Panc1 (cell line): Measurements from ENCODE around the gene C19orf47. TPM values are rescaled to one million over a fixed set of nuclear protein-coding genes. Genes with fewer than 3 reads are reported as not detected.

Experiments
- ATAC-seq: fragments of 200-7000 bp; cut with Tn5 transposase; 2 replicates; pipeline ENCODE4 v1.9.1; 2020; ENCODE audit warnings: mild to moderate bottlenecking, moderate library complexity
- BruUV-seq: library from RNA; stranded (reverse); fragments of 400-500 nt; replicated peaks from 2 replicates; lab custom pipeline; 2021; lab: Mats Ljungman, UMichigan
- CTCF ChIA-PET: fragments of 300-600 bp; sonication (Branson Sonifier 250); formaldehyde crosslinking; loops from one replicate; lab custom pipeline; 2022; ENCODE audit warnings: antibody characterized with exemption; lab: Charles Lee
- POLR2A ChIA-PET: fragments of 300-600 bp; sonication (Branson Sonifier 250); formaldehyde crosslinking; loops from one replicate; lab custom pipeline; 2022; ENCODE audit warnings: antibody characterized with exemption; lab: Charles Lee
- DNase-seq: peaks from one replicate; pipeline ENCODE4 v3.0.0-alpha.2; 2010; ENCODE audit warnings: low read depth, low spot score
- H3K27ac ChIP-seq: 2 replicates; pipeline ENCODE4 v1.5.1; 2011; ENCODE audit warnings: mild to moderate bottlenecking, low read length, inconsistent platforms
- H3K27me3 ChIP-seq: fragments of 200-500 bp; sonication (Bioruptor generic); 2 replicates; pipeline ENCODE4 v1.6.0; 2014; ENCODE audit warnings: low read length, inconsistent platforms; ENCODE audit not compliant: control insufficient read depth, insufficient read depth
- H3K36me3 ChIP-seq: fragments of 200-500 bp; sonication (Bioruptor generic); 2 replicates; pipeline ENCODE4 v1.5.1; 2014; ENCODE audit warnings: inconsistent platforms, mild to moderate bottlenecking, low read length, moderate library complexity; ENCODE audit not compliant: control insufficient read depth, insufficient read depth
- H3K4me1 ChIP-seq: 2 replicates; pipeline ENCODE4 v1.5.1; 2011; ENCODE audit warnings: inconsistent platforms, mild to moderate bottlenecking, low read length, moderate library complexity; ENCODE audit not compliant: control insufficient read depth, insufficient read depth
- H3K4me3 ChIP-seq, 2 experiments: 2 replicates each; pipeline ENCODE4 v1.5.1; 2011 to 2012; ENCODE audit warnings: low read depth in 2 of 2, low read length in 2 of 2, mild to moderate bottlenecking in 2 of 2, inconsistent platforms in 1 of 2, moderate library complexity in 1 of 2
- H3K9me3 ChIP-seq: fragments of 200-500 bp; sonication (Bioruptor generic); 2 replicates; pipeline ENCODE4 v1.5.1; 2014; ENCODE audit warnings: low read depth, mild to moderate bottlenecking, inconsistent platforms, low read length, moderate library complexity; ENCODE audit not compliant: control insufficient read depth, insufficient read depth
- CTCF ChIP-seq: fragments of 450-650 bp; IDR thresholded peaks from 2 replicates; pipeline ENCODE4 v1.5.1; 2017; ENCODE audit warnings: mild to moderate bottlenecking
- POLR2AphosphoS5 ChIP-seq: IDR thresholded peaks from 2 replicates; pipeline ENCODE4 v1.6.1; 2012; ENCODE audit warnings: mild to moderate bottlenecking, low read depth, low read length, moderate library complexity
- REST ChIP-seq, 2 experiments: IDR thresholded peaks; 2 replicates each; pipeline ENCODE4 v1.6.1; 2011 to 2012; ENCODE audit warnings: low read depth in 2 of 2, control low read depth in 1 of 2, low read length in 1 of 2, mild to moderate bottlenecking in 1 of 2, moderate library complexity in 1 of 2; ENCODE audit not compliant: insufficient read depth in 1 of 2
- SIN3A ChIP-seq: IDR thresholded peaks from 2 replicates; pipeline ENCODE4 v1.6.1; 2012; ENCODE audit warnings: low read depth, mild to moderate bottlenecking, low read length, moderate library complexity, borderline replicate concordance; ENCODE audit not compliant: insufficient read depth
- TCF7L2 ChIP-seq: IDR thresholded peaks from 2 replicates; pipeline ENCODE4 v1.6.1; 2011; ENCODE audit warnings: mild to moderate bottlenecking, low read depth, low read length, inconsistent platforms
- in situ Hi-C: cut with HindIII; loops from 2 replicates; pipeline ENCODE4 v1.10.0; 2016; ENCODE audit warnings: low sequenced_read_pairs, low pct_unique_long_range_greater_than_20kb
- intact Hi-C: fragments of 100-400 bp; cut with micrococcal nuclease; formaldehyde crosslinking; loops from one replicate; pipeline ENCODE4 v1.10.0; 2022; ENCODE audit not compliant: unreplicated experiment
- total RNA-seq: library from RNA; stranded (reverse); gene quantifications from one replicate; pipeline ENCODE4 v1.2.1, GENCODE V29; 2021; ENCODE audit not compliant: unreplicated experiment

Gene C19orf47
- total RNA-seq, 1 experiment from 2014 or later: 29.0 TPM

GRCh38 chr19:40390084-40390742, 42.0 kb upstream of the C19orf47 start, which contains the start of gene HIPK4:
Gene HIPK4 (minus strand): TSS chr19:40390181. CDS start chr19:40389902, 279 bp downstream.
- Histone ChIP-seq H3K27ac (no peak within 1 kb of the TSS), H3K36me3 (no peaks in the 10 kb centered on the region), H3K9me3 (no peaks in the 10 kb centered on the region), H3K4me3 (no peak within 1 kb of the TSS), H3K4me1 (no peaks in the 10 kb centered on the region), H3K27me3 (no peaks in the 10 kb centered on the region)
- intact Hi-C loops: no loop called here
- no TSS peak for BruUV-seq
- in situ Hi-C loops: no loop called here
- ATAC-seq (no peak), DNase-seq (no peak)
- POLR2A ChIA-PET: no interaction called here
- TF ChIP-seq REST (IDR thresholded peaks at IDR 0.05; ENCODE audit: insufficient read depth in 1 of 2, low read depth in 2 of 2, low read length in 1 of 2): no peak
- no peak for TF ChIP-seq TCF7L2
- no peak for TF ChIP-seq POLR2AphosphoS5
- TF ChIP-seq CTCF: no peak
- no peak for TF ChIP-seq SIN3A
- CTCF ChIA-PET: no interaction called here

GRCh38 chr19:40389404-40390083, 41.3 kb upstream of the C19orf47 start:
- intact Hi-C loops (no loop called here), in situ Hi-C loops (no loop called here)
- no peak overlapping the region for H3K27ac ChIP-seq
- no TSS peak for BruUV-seq
- H3K4me1 ChIP-seq: no peaks in the 10 kb centered on the region
- H3K36me3 ChIP-seq: no peaks in the 10 kb centered on the region
- no peaks in the 10 kb centered on the region for H3K9me3 ChIP-seq
- ChIA-PET POLR2A (no interaction called here), CTCF (no interaction called here)
- TF ChIP-seq POLR2AphosphoS5: no peak
- TF ChIP-seq SIN3A: no peak
- TF ChIP-seq REST (IDR thresholded peaks at IDR 0.05; ENCODE audit: insufficient read depth in 1 of 2, low read depth in 2 of 2, low read length in 1 of 2): no peak
- TF ChIP-seq TCF7L2: no peak
- DNase-seq (no peak), ATAC-seq (no peak)
- H3K27me3 ChIP-seq: no peaks in the 10 kb centered on the region
- no peak overlapping the region for H3K4me3 ChIP-seq
